ACC112 (cell line): ENCODE results near the gene LHPP.

Experiments used
- H2AFZ ChIP-seq: fragments of 200-600 bp; sonication (generic); one replicate; pipeline ENCODE4 v1.6.0; 2017; ENCODE audit warnings: antibody characterized with exemption, low read length; ENCODE audit not compliant: unreplicated experiment
- H3K27ac ChIP-seq: fragments of 200-600 bp; sonication (generic); 2 replicates; pipeline ENCODE4 v1.5.1; 2014; ENCODE audit warnings: low read depth, mild to moderate bottlenecking, antibody characterized with exemption, low read length, moderate library complexity
- H3K27me3 ChIP-seq: fragments of 200-600 bp; sonication (generic); 2 replicates; pipeline ENCODE4 v1.6.1; 2014; ENCODE audit warnings: mild to moderate bottlenecking, antibody characterized with exemption, low read length, moderate library complexity, mixed read lengths; ENCODE audit not compliant: insufficient read depth
- H3K36me3 ChIP-seq: fragments of 200-600 bp; sonication (generic); 2 replicates; pipeline ENCODE4 v1.6.1; 2016; ENCODE audit warnings: mild to moderate bottlenecking, antibody characterized with exemption, low read length, moderate library complexity, mixed read lengths; ENCODE audit not compliant: insufficient read depth
- H3K4me1 ChIP-seq: fragments of 200-600 bp; sonication (generic); one replicate; pipeline ENCODE4 v1.6.1; 2016; ENCODE audit warnings: low read length, mixed read lengths; ENCODE audit not compliant: insufficient read depth, unreplicated experiment, control insufficient read depth
- H3K4me3 ChIP-seq: fragments of 200-600 bp; sonication (generic); 2 replicates; pipeline ENCODE4 v1.5.1; 2014; ENCODE audit warnings: mild to moderate bottlenecking, low read depth, low read length
- H3K79me2 ChIP-seq: fragments of 200-600 bp; sonication (generic); one replicate; pipeline ENCODE4 v1.6.0; 2016; ENCODE audit warnings: low read length; ENCODE audit not compliant: control insufficient read depth, unreplicated experiment, insufficient read depth

Gene LHPP

DNA sequence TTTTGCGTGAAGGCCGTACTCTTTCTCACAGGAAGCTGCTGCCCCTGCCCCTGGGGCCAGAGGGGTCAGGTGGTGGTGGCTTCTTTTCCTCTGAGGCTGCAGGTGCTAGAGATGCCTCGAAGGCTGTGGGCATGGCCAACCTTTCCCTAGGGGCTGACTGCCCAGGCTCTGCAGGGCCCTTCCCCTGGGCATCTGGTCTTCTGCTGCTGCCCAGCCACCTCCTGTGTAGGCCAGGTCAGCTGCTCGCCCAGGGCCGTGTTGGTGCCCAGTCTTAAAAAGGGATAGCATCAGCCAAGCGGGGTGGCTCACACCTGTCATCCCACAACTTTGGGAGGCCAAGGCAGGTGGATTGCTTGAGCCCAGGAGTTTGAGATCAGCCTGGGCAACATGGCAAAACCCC is 168.2 kb downstream of the LHPP start:
- H3K4me1 ChIP-seq, result peaks cover 6% of the 10 kb centered on the region
- H3K27ac ChIP-seq, result no peak overlapping the region
- H3K4me3 ChIP-seq, result no peak overlapping the region
- H2AFZ ChIP-seq, result no peak overlapping the region
- H3K27me3 ChIP-seq, result no peaks in the 10 kb centered on the region
- H3K79me2 ChIP-seq, result no peaks in the 10 kb centered on the region
- H3K36me3 ChIP-seq, result no peaks in the 10 kb centered on the region

DNA sequence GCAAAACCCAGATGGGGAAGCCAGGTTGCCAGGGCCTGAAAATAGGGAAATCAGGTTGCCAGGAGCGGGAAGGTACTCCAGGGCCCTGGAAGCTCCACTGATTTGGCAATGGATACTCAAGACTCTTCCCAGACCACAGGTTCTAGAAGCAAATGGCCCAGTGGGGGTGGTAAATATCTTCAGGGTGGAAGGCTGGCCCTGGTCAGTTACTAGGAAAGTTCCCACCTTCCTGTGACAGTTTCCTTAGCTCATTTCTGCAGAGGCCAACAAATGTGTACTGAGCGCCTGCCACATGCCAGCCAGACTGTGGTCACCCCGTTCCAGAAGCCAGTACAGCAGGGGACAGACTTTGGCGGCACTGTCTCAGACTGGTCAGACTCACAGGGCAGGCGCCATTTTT is 168.9 kb downstream of the LHPP start:
- no peaks in the 10 kb centered on the region for H3K36me3 ChIP-seq
- H3K4me3 ChIP-seq, result no peak overlapping the region
- H3K4me1 ChIP-seq, result peaks cover 4% of the 10 kb centered on the region
- H3K79me2 ChIP-seq, result no peaks in the 10 kb centered on the region
- no peaks in the 10 kb centered on the region for H3K27me3 ChIP-seq
- H3K27ac ChIP-seq, result no peak overlapping the region
- H2AFZ ChIP-seq, result no peak overlapping the region

DNA sequence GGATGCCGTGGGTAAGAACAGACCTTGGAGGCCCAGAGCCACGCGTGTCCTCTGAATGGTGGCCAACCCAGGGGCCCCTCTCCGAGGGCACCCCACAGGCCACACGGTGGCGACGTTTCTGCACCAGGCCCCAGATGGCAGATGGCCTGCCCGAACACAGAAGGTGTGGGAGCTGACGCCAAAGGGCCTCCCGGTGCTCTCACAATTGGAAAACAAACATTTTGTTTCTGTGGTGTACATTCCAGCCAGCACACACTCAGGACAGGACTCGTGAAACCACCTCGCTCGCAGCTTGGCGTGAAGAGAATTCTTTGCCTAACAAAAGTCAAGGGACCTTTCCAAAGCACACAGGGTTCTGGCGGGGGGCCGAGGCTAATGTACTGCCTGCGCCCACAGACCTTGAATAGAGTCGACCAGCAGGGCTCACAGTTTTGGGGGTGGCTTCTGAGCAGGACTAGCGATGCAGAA is 170.5 kb downstream of the LHPP start:
- Histone ChIP-seq H3K4me1 (no peaks in the 10 kb centered on the region), H3K27ac (no peak overlapping the region), H3K27me3 (no peaks in the 10 kb centered on the region), H2AFZ (no peak overlapping the region), H3K4me3 (no peak overlapping the region), H3K79me2 (no peaks in the 10 kb centered on the region), H3K36me3 (no peaks in the 10 kb centered on the region)

DNA sequence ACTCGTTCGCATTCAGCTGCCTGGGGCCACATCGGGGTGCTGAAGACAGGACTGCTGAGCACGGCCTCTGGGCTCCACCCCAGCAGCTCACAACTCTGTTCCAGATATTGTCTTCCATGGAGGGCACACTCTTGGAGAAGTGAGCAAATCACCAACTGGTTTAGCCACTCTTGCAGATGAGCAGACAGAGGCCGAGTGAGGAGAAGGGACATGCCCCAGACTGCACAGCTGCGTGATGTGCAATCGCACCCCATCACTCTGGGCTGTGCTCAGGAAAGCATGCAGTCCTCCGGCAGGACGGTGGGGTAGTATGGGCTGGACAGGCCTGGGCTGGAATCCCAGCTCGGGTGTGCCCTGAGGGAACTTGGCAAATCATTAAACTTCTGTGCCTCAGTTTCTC is 170.9 kb downstream of the LHPP start:
- no peak overlapping the region for H2AFZ ChIP-seq
- no peaks in the 10 kb centered on the region for H3K27me3 ChIP-seq
- H3K27ac ChIP-seq, result no peak overlapping the region
- H3K79me2 ChIP-seq, result no peaks in the 10 kb centered on the region
- H3K36me3 ChIP-seq, result no peaks in the 10 kb centered on the region
- H3K4me3 ChIP-seq, result no peak overlapping the region
- no peaks in the 10 kb centered on the region for H3K4me1 ChIP-seq

DNA sequence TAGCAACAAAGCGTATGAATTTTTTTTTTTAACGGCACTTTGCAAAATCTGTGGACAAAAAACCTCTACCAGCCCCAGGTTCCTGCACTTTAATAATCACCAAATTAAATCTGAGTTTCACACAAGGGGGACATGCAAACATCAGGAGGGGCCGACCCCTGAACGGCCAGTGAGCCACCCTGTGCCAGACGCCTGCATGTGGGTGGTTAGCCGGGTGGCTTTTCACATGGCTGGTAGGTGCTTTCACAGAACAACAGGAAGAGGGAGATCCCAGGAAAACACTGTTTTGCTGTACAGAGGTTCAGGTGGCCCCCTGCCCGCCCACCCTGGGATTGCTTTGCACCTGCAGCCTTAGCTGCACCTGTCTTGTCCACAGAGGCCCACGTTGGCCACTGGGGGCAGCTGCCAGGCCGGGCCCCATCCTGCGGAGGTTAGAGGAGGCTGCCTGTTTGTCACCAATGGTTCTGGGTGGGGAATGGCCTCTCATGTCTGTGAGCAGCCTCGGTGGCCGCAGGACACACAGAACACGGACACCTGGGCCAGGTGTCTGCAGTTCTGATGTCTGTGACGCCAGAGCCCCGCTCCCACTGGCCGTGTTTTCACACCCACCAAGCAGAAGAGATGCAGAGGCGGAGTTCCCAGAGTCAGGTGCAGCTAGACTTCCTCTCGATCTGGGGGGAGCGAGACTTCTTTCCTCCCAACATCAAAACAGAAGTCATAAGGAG is 174.8 kb downstream of the LHPP start:
- peaks cover 8% of the 10 kb centered on the region for H3K4me1 ChIP-seq
- no peaks in the 10 kb centered on the region for H3K79me2 ChIP-seq
- H2AFZ ChIP-seq, result no peak overlapping the region

DNA sequence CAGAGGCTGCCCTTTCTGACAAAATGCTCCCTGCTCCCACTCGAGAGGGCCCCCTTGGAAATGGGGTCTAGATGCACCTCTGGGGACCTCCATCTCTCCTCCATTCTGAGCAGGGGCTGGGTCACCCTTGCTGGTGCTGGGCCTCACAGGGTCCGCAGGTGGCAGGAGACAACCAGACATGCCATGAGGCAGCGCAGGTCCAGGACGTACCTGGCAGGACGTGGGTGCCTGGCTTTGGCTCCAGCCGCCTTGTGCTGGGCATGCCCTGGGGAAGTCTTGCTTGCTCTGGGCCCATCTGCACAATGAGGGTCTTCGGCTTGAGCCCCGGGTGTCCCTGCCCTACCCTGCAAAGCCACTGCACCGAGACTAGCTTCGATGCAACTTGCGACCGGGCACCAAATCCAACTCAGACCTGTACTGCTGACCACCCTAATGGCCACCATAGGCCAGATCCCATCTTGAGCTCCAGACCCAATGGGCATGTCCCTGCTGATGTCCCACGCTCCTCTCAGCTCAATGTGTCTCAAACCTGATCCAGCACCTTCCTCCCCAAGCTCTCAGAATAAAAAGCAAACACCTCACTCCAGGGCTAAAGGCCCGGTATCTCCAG is 175.6 kb downstream of the LHPP start:
- H3K79me2 ChIP-seq, result no peaks in the 10 kb centered on the region
- no peak overlapping the region for H2AFZ ChIP-seq
- H3K4me3 ChIP-seq, result no peak overlapping the region
- H3K27ac ChIP-seq, result no peak overlapping the region
- H3K4me1 ChIP-seq, result peaks cover 13% of the 10 kb centered on the region
- no peaks in the 10 kb centered on the region for H3K36me3 ChIP-seq
- H3K27me3 ChIP-seq, result no peaks in the 10 kb centered on the region

More for the DNA sequence above, 174.8 kb downstream of the LHPP start:
- Histone ChIP-seq H3K36me3 (no peaks in the 10 kb centered on the region), H3K4me3 (no peak overlapping the region), H3K27me3 (no peaks in the 10 kb centered on the region), H3K27ac (no peak overlapping the region)

DNA sequence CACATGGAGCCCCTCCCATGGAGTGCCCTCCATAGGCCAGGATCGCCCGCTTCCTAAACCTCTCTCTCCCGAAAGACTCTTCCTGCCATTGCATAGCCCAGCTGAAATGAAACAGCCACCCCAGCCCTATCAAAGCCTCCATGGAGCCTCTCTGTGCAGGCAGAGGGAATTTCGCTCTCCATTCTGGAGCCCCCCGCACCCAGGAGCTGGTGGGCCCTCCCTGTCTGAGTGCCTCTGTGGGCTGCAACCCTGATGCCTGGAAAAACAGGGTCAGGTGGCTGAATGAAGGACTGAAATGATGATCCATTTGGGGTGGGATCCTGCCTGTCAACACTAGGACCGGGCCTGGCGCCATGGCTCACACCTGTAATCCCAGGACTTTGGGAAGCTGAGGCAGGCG is 176.1 kb downstream of the LHPP start:
- Histone ChIP-seq H3K27ac (no peak overlapping the region), H3K27me3 (no peaks in the 10 kb centered on the region), H3K4me1 (peaks cover 13% of the 10 kb centered on the region), H2AFZ (no peak overlapping the region), H3K36me3 (no peaks in the 10 kb centered on the region), H3K79me2 (no peaks in the 10 kb centered on the region), H3K4me3 (no peak overlapping the region)

DNA sequence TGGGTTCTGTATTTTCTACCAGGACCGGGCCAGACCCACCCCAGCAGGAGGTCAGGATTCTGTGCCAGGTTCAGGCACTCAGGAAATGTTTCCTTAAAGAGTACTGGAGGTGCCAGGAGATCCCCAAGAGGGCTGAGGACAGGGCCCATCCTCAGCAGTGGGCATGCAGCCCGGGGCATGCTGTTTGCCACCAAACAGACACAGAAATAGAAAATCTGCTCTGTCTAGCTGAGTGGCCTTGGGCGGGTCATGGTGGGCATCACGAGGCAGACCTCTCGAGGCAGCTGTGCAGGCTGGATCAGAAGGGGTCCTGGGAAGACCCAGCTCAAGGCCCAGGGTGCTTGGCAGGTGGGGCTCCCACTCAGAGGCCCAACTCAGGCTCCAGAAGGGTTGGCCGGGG is 177.6 kb downstream of the LHPP start:
- Histone ChIP-seq H3K79me2 (no peaks in the 10 kb centered on the region), H3K27ac (no peak overlapping the region), H3K4me3 (no peak overlapping the region), H2AFZ (no peak overlapping the region), H3K4me1 (peaks cover 13% of the 10 kb centered on the region), H3K36me3 (no peaks in the 10 kb centered on the region), H3K27me3 (no peaks in the 10 kb centered on the region)

DNA sequence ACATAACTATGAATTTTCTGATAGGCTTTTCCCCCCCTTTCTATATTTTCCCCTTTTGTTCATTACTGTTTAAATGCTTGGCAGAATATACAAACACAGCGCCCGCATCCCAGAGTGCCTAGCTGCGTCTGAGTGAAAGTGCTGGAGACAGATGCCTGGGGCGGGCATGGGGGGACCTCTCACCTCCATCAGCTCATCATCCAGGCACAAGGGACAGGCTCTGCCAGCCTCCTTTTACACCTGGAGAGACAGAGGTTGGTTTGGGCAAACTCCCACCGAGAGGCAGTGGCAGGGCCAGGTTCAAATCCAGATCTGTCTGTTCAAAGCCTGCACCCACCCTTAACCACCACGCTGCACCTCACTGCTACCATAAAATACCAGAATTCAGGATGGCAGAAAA is 178.0 kb downstream of the LHPP start:
- Histone ChIP-seq H3K27ac (no peak overlapping the region), H3K4me1 (peaks cover 13% of the 10 kb centered on the region), H3K4me3 (no peak overlapping the region), H3K27me3 (no peaks in the 10 kb centered on the region), H2AFZ (no peak overlapping the region), H3K36me3 (no peaks in the 10 kb centered on the region), H3K79me2 (no peaks in the 10 kb centered on the region)

DNA sequence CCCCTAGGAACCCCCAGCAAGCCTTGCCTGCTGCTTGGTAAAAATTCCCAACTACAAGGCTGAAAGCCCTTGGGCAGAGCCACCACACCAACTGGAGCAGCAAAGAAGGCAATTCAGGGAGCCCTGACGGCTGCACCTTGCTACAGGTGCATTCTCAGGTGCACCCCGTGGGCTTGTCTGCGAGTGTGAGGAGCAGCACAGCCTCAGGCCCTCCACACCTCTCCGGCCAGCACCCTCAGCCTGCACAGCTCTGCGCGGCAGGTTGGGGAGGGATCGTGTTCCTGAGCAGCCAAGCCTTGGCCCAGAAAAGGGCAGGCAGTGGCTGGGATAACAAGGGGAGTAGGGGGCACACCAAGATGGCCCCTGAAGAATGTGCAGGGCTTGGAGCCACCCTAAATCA is 178.4 kb downstream of the LHPP start:
- Histone ChIP-seq H2AFZ (no peak overlapping the region), H3K27me3 (no peaks in the 10 kb centered on the region), H3K27ac (no peak overlapping the region), H3K4me3 (no peak overlapping the region), H3K36me3 (no peaks in the 10 kb centered on the region), H3K4me1 (peaks cover 13% of the 10 kb centered on the region), H3K79me2 (peaks cover 3% of the 10 kb centered on the region)

DNA sequence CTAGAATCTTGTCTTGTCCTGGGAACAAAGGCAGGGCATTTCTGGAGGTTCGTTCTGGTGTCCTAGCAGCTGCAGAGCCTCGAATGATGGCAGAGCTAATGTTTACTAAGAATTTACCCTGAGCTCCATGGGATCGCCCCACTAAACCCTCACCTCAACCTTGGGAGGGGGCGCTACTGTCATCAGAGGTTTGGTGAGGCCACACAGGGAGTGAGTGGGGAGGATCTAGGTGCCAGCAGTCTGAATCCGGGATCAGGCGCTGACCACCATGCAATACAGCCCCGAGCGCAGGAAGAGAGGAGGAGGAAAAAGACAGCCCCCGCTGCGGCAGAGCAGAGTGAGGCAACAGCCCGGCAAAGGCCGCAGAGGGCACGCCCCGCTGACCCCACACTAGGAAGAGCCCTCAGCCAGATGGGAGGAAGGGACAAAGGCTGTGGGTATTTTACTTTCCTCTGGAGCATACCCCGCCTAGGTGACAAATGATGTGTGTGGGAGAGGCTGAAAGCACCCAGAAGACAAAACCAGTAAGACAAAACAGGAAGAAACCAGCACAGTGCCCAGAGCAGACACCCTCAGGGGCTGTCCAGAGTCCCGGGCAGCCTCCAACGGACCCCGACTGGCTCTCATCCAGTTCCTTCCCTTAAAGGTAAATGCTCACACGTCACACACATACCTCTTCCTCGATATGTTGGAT is 179.1 kb downstream of the LHPP start:
- no peak overlapping the region for H3K27ac ChIP-seq
- H3K79me2 ChIP-seq, result peaks cover 3% of the 10 kb centered on the region
- no peak overlapping the region for H2AFZ ChIP-seq
- no peak overlapping the region for H3K4me3 ChIP-seq
- H3K27me3 ChIP-seq, result no peaks in the 10 kb centered on the region
- peaks cover 13% of the 10 kb centered on the region for H3K4me1 ChIP-seq
- no peaks in the 10 kb centered on the region for H3K36me3 ChIP-seq
